Measurements from ENCODE around the gene PTER.

Gene PTER

DNA sequence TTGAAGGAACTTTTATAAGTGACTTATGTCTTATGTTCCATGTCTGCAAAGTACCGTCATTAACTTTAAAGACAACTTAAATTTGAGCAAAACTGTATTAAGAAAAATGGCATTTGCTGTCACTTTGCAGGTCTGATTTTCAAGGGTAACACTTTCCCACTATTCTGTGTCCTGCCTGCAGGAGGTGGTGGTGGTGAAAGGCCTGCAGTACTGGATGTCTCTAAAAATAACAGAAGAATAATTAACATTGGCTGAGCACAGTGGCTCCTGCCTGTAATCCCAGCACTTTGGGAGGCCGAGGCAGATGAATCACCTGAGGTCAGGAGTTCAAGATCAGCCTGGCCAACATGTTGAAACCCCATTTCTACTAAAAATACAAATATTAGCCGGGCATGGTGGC lies 13.2 kb upstream of the PTER start:
- no peaks in the 10 kb centered on the region for H3K27me3 ChIP-seq (ENCODE audit: insufficient read depth, poor library complexity, severe bottlenecking)
- DNase-seq (ENCODE audit: low read depth in 1 of 2, low spot score in 1 of 2): no peak
- TF ChIP-seq, protein P1, sequence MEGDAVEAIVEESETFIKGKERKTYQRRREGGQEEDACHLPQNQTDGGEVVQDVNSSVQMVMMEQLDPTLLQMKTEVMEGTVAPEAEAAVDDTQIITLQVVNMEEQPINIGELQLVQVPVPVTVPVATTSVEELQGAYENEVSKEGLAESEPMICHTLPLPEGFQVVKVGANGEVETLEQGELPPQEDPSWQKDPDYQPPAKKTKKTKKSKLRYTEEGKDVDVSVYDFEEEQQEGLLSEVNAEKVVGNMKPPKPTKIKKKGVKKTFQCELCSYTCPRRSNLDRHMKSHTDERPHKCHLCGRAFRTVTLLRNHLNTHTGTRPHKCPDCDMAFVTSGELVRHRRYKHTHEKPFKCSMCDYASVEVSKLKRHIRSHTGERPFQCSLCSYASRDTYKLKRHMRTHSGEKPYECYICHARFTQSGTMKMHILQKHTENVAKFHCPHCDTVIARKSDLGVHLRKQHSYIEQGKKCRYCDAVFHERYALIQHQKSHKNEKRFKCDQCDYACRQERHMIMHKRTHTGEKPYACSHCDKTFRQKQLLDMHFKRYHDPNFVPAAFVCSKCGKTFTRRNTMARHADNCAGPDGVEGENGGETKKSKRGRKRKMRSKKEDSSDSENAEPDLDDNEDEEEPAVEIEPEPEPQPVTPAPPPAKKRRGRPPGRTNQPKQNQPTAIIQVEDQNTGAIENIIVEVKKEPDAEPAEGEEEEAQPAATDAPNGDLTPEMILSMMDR (IDR thresholded peaks at IDR 0.05; ENCODE audit: insufficient read depth, low read length): no peak
- H3K27ac ChIP-seq (replicated peaks): no peak overlapping the region
- H3K4me3 ChIP-seq (replicated peaks; ENCODE audit: insufficient read depth, low read length): no peak overlapping the region

DNA sequence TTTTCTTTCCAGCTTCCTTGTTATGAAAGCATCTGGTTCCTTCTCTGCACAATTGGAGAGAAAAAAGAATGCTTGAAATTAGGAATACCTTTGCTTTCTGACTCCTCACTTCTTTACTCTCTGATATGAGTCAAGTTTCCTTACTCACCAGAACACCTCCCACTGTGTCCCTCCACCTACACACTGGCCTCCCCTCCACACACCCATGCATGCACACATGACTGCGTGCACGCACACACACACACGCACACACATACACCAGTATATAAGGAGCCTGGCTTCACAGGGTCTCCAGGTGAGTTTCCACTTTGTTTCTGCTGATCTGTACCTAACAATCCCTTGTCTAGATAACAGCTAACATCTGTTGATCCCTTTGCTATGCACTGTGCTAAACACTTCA lies 11.4 kb upstream of the PTER start:
- TF ChIP-seq POLR2AphosphoS5 (IDR thresholded peaks at IDR 0.05; ENCODE audit: low read depth): no peak
- TF ChIP-seq, protein P2, sequence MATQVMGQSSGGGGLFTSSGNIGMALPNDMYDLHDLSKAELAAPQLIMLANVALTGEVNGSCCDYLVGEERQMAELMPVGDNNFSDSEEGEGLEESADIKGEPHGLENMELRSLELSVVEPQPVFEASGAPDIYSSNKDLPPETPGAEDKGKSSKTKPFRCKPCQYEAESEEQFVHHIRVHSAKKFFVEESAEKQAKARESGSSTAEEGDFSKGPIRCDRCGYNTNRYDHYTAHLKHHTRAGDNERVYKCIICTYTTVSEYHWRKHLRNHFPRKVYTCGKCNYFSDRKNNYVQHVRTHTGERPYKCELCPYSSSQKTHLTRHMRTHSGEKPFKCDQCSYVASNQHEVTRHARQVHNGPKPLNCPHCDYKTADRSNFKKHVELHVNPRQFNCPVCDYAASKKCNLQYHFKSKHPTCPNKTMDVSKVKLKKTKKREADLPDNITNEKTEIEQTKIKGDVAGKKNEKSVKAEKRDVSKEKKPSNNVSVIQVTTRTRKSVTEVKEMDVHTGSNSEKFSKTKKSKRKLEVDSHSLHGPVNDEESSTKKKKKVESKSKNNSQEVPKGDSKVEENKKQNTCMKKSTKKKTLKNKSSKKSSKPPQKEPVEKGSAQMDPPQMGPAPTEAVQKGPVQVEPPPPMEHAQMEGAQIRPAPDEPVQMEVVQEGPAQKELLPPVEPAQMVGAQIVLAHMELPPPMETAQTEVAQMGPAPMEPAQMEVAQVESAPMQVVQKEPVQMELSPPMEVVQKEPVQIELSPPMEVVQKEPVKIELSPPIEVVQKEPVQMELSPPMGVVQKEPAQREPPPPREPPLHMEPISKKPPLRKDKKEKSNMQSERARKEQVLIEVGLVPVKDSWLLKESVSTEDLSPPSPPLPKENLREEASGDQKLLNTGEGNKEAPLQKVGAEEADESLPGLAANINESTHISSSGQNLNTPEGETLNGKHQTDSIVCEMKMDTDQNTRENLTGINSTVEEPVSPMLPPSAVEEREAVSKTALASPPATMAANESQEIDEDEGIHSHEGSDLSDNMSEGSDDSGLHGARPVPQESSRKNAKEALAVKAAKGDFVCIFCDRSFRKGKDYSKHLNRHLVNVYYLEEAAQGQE (IDR thresholded peaks at IDR 0.05; ENCODE audit: insufficient replicate concordance, low read depth): no peak
- no peak for TF ChIP-seq SPI1 (IDR thresholded peaks at IDR 0.05; ENCODE audit: borderline replicate concordance, low read depth)
- TF ChIP-seq, protein P1 (IDR thresholded peaks at IDR 0.05; ENCODE audit: insufficient read depth, low read length): no peak
- no peak for TF ChIP-seq GABPA (IDR thresholded peaks at IDR 0.05; ENCODE audit: low read depth)
- Histone ChIP-seq H3K27ac (replicated peaks) (no peak overlapping the region), H3K4me3 (replicated peaks; ENCODE audit: insufficient read depth, low read length) (no peak overlapping the region), H3K27me3 (ENCODE audit: insufficient read depth, poor library complexity, severe bottlenecking) (no peaks in the 10 kb centered on the region)
- DNase-seq (ENCODE audit: low read depth in 1 of 2, low spot score in 1 of 2): no peak

DNA sequence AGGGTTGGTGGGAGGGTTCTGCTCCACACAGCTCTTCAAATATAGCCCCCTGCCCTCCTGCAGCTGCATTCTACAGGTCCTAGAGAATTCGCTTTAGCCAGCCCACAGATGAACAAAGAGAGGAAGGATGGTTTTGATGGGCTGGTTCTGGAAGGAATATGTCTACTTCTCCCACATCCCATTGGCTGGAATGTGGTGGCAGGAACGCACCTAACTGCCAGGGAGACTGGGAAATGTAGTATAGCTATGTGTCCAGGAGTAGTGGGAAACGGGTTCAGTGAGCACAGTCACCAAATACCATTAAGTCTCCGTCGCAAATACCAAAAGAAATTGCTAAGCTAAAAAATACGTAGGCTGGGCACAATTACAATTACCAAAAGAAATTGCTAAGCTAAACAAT lies 7.3 kb upstream of the PTER start:
- TF ChIP-seq GABPA (IDR thresholded peaks at IDR 0.05; ENCODE audit: low read depth) (no peak), SPI1 (IDR thresholded peaks at IDR 0.05; ENCODE audit: borderline replicate concordance, low read depth) (no peak), POLR2AphosphoS5 (IDR thresholded peaks at IDR 0.05; ENCODE audit: low read depth) (no peak)
- TF ChIP-seq, protein P2 (IDR thresholded peaks at IDR 0.05; ENCODE audit: insufficient replicate concordance, low read depth): no peak
- TF ChIP-seq, protein P1 (IDR thresholded peaks at IDR 0.05; ENCODE audit: insufficient read depth, low read length): no peak

DNA sequence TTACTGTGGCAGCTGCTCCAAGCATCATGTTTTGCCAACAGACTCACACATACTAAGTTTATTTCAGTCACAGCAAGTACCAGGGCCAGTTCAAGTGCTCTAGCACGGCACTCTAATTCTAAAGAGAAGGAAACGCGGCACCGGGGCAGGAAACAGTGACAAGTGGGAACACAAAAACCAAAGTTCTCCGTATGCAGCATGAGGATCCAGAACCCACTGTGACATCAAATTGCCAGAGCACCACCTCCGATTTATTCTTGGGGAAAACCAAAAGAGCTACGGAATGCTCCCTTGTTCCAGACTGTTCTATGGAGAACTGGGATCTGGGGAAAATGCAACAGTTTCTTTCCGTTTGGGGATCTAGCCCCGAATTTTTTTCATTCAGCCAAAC lies 448 bp upstream of the PTER start:
- no peak for DNase-seq (ENCODE audit: low read depth in 1 of 2, low spot score in 1 of 2)
- peak overlapping the region; percentile 36 for H3K4me3 ChIP-seq (replicated peaks; ENCODE audit: insufficient read depth, low read length)
- H3K27ac ChIP-seq (replicated peaks): no peak overlapping the region
- no peaks in the 10 kb centered on the region for H3K27me3 ChIP-seq (ENCODE audit: insufficient read depth, poor library complexity, severe bottlenecking)
- no peak for TF ChIP-seq SPI1 (IDR thresholded peaks at IDR 0.05; ENCODE audit: borderline replicate concordance, low read depth)
- no peak for TF ChIP-seq GABPA (IDR thresholded peaks at IDR 0.05; ENCODE audit: low read depth)
- TF ChIP-seq, protein P2 (IDR thresholded peaks at IDR 0.05; ENCODE audit: insufficient replicate concordance, low read depth): no peak
- no peak for TF ChIP-seq POLR2AphosphoS5 (IDR thresholded peaks at IDR 0.05; ENCODE audit: low read depth)
- TF ChIP-seq, protein P1 (IDR thresholded peaks at IDR 0.05; ENCODE audit: insufficient read depth, low read length): no peak

More for the DNA sequence above, 7.3 kb upstream of the PTER start:
- no peak overlapping the region for H3K27ac ChIP-seq (replicated peaks)
- no peaks in the 10 kb centered on the region for H3K27me3 ChIP-seq (ENCODE audit: insufficient read depth, poor library complexity, severe bottlenecking)
- no peak overlapping the region for H3K4me3 ChIP-seq (replicated peaks; ENCODE audit: insufficient read depth, low read length)
- DNase-seq (ENCODE audit: low read depth in 1 of 2, low spot score in 1 of 2): no peak
